Glutamatergic neuron (in vitro differentiated cells): ENCODE measurements around the gene MTHFD2L. TPM values are rescaled to one million over a fixed set of nuclear protein-coding genes. Genes with fewer than 3 reads are reported as not detected.
A peak's percentile ranks its signal among the peaks of the same experiment; 100 is the strongest.

Experiments used
- DNase-seq: peaks from one replicate; pipeline ENCODE4 v3.0.0; 2022
- H3K27ac Mint-ChIP-seq: one replicate; pipeline ENCODE4 v1.8.0; 2020; ENCODE audit warnings: mild to moderate bottlenecking, mixed read lengths, inconsistent platforms; ENCODE audit not compliant: unreplicated experiment
- H3K27me3 Mint-ChIP-seq: one replicate; pipeline ENCODE4 v1.8.0; 2020; ENCODE audit warnings: mild to moderate bottlenecking, moderate library complexity, mixed read lengths, inconsistent platforms; ENCODE audit not compliant: unreplicated experiment
- H3K36me3 Mint-ChIP-seq: one replicate; pipeline ENCODE4 v1.8.0; 2020; ENCODE audit warnings: mild to moderate bottlenecking, mixed read lengths, inconsistent platforms; ENCODE audit not compliant: unreplicated experiment
- H3K4me1 Mint-ChIP-seq: one replicate; pipeline ENCODE4 v1.8.0; 2020; ENCODE audit warnings: mild to moderate bottlenecking, low read depth, mixed read lengths, inconsistent platforms; ENCODE audit not compliant: unreplicated experiment
- H3K4me3 Mint-ChIP-seq: one replicate; pipeline ENCODE4 v1.8.0; 2020; ENCODE audit warnings: mild to moderate bottlenecking, mixed read lengths, inconsistent platforms; ENCODE audit not compliant: unreplicated experiment
- H3K9me3 Mint-ChIP-seq: one replicate; pipeline ENCODE4 v1.8.0; 2020; ENCODE audit warnings: mild to moderate bottlenecking, moderate library complexity, mixed read lengths, inconsistent platforms; ENCODE audit not compliant: unreplicated experiment
- CTCF ChIP-seq: fragments of 200-600 bp; sonication (generic); IDR thresholded peaks from one replicate; pipeline ENCODE4 v1.5.0; 2021; ENCODE audit not compliant: partially characterized antibody, unreplicated experiment
- total RNA-seq: library from RNA; stranded (reverse); fragmentation: NEBNext Ultra II Directional; extraction: Animal tissue kit (Norgen Biotek cat#: 25700); gene quantifications from one replicate; pipeline ENCODE4 v1.2.1, GENCODE V29; 2021; ENCODE audit not compliant: unreplicated experiment

MTHFD2L gene
- total RNA-seq, 1 donor from 2014 or later = 14.0 TPM

- H3K27ac Mint-ChIP-seq = no peak overlapping the region
- DNase-seq = no peak
- TF ChIP-seq CTCF = peak; percentile 26
- H3K27me3 Mint-ChIP-seq = no peaks in the 10 kb centered on the region
- H3K36me3 Mint-ChIP-seq = no peaks in the 10 kb centered on the region
- no peaks in the 10 kb centered on the region for H3K9me3 Mint-ChIP-seq
- H3K4me1 Mint-ChIP-seq = peaks cover 3% of the 10 kb centered on the region
- H3K4me3 Mint-ChIP-seq = no peak overlapping the region
Measured at GRCh38 chr4:74311696-74312313, 153.9 kb downstream of the MTHFD2L start.

GRCh38 chr4:74314329-74314728 is 156.4 kb downstream of the MTHFD2L start:
- H3K27me3 Mint-ChIP-seq = no peaks in the 10 kb centered on the region
- no peaks in the 10 kb centered on the region for H3K36me3 Mint-ChIP-seq
- no peak overlapping the region for H3K4me3 Mint-ChIP-seq
- no peaks in the 10 kb centered on the region for H3K9me3 Mint-ChIP-seq
- peaks cover 3% of the 10 kb centered on the region for H3K4me1 Mint-ChIP-seq
- DNase-seq = no peak
- TF ChIP-seq CTCF = no peak
- no peak overlapping the region for H3K27ac Mint-ChIP-seq

- no peaks in the 10 kb centered on the region for H3K36me3 Mint-ChIP-seq
- no peak overlapping the region for H3K27ac Mint-ChIP-seq
- H3K27me3 Mint-ChIP-seq = no peaks in the 10 kb centered on the region
- H3K9me3 Mint-ChIP-seq = no peaks in the 10 kb centered on the region
- no peak overlapping the region for H3K4me3 Mint-ChIP-seq
- no peak for DNase-seq
- peaks cover 3% of the 10 kb centered on the region for H3K4me1 Mint-ChIP-seq
- no peak for TF ChIP-seq CTCF
Measured at GRCh38 chr4:74314944-74315343, 157.0 kb downstream of the MTHFD2L start.

- no peaks in the 10 kb centered on the region for H3K36me3 Mint-ChIP-seq
- no peaks in the 10 kb centered on the region for H3K9me3 Mint-ChIP-seq
- H3K27ac Mint-ChIP-seq = no peak overlapping the region
- H3K27me3 Mint-ChIP-seq = no peaks in the 10 kb centered on the region
- H3K4me1 Mint-ChIP-seq = peaks cover 3% of the 10 kb centered on the region
- DNase-seq = no peak
- TF ChIP-seq CTCF = no peak
- H3K4me3 Mint-ChIP-seq = no peak overlapping the region
Measured at GRCh38 chr4:74315376-74315775, 157.5 kb downstream of the MTHFD2L start.

- H3K4me1 Mint-ChIP-seq = peaks cover 3% of the 10 kb centered on the region
- H3K27ac Mint-ChIP-seq = no peak overlapping the region
- no peak overlapping the region for H3K4me3 Mint-ChIP-seq
- H3K36me3 Mint-ChIP-seq = no peaks in the 10 kb centered on the region
- no peak for TF ChIP-seq CTCF
- H3K9me3 Mint-ChIP-seq = no peaks in the 10 kb centered on the region
- no peak for DNase-seq
- no peaks in the 10 kb centered on the region for H3K27me3 Mint-ChIP-seq
Measured at GRCh38 chr4:74316397-74316796, 158.5 kb downstream of the MTHFD2L start.
